Measurements from ENCODE around the gene BUB3. TPM values are rescaled to one million over a fixed set of nuclear protein-coding genes. Genes with fewer than 3 reads are reported as not detected.
A peak's percentile ranks its signal among the peaks of the same experiment; 100 is the strongest.

Gene BUB3
- 10 to 100 TPM in 11 of 12 donors, not detected in 1; 17.7 to 75.3 (median 64.9) TPM for polyA plus RNA-seq (ENCODE audit: insufficient read length in 12 of 12)
- long read RNA-seq, donor 1, full-length matches to known transcripts: 34 of 89 reads
- long read RNA-seq, donor 1, partial matches to known transcripts: 55 of 89 reads
- long read RNA-seq, donor 1, other reads (novel, unspliced or antisense): 0 of 89 reads
- long read RNA-seq, donor 2, full-length matches to known transcripts: 22 of 22 reads
- long read RNA-seq, donor 2, partial matches to known transcripts: 0 of 22 reads
- long read RNA-seq, donor 2, other reads (novel, unspliced or antisense): 0 of 22 reads
- long read RNA-seq, donor 3, full-length matches to known transcripts: 12 of 12 reads
- long read RNA-seq, donor 3, partial matches to known transcripts: 0 of 12 reads
- long read RNA-seq, donor 3, other reads (novel, unspliced or antisense): 0 of 12 reads
- long read RNA-seq, donor 4, full-length matches to known transcripts: 6 of 11 reads
- long read RNA-seq, donor 4, partial matches to known transcripts: 5 of 11 reads
- long read RNA-seq, donor 4, other reads (novel, unspliced or antisense): 0 of 11 reads
- long read RNA-seq, donor 5: 0 reads
- long read RNA-seq, donor 6, full-length matches to known transcripts: 11 of 11 reads
- long read RNA-seq, donor 6, partial matches to known transcripts: 0 of 11 reads
- long read RNA-seq, donor 6, other reads (novel, unspliced or antisense): 0 of 11 reads
- long read RNA-seq, donor 7, full-length matches to known transcripts: 7 of 19 reads
- long read RNA-seq, donor 7, partial matches to known transcripts: 12 of 19 reads
- long read RNA-seq, donor 7, other reads (novel, unspliced or antisense): 0 of 19 reads
- long read RNA-seq, donor 8, full-length matches to known transcripts: 21 of 62 reads
- long read RNA-seq, donor 8, partial matches to known transcripts: 41 of 62 reads
- long read RNA-seq, donor 8, other reads (novel, unspliced or antisense): 0 of 62 reads
- long read RNA-seq, donor 9, full-length matches to known transcripts: 10 of 42 reads
- long read RNA-seq, donor 9, partial matches to known transcripts: 32 of 42 reads
- long read RNA-seq, donor 9, other reads (novel, unspliced or antisense): 0 of 42 reads
- long read RNA-seq, donor 10, full-length matches to known transcripts: 24 of 46 reads
- long read RNA-seq, donor 10, partial matches to known transcripts: 22 of 46 reads
- long read RNA-seq, donor 10, other reads (novel, unspliced or antisense): 0 of 46 reads
- long read RNA-seq, donor 11, full-length matches to known transcripts: 28 of 74 reads
- long read RNA-seq, donor 11, partial matches to known transcripts: 46 of 74 reads
- long read RNA-seq, donor 11, other reads (novel, unspliced or antisense): 0 of 74 reads

GRCh38 chr10:123154092-123154710 is at the start of gene BUB3:
BUB3 (plus strand) TSS chr10:123154402; CDS start chr10:123154918, 516 bp downstream.
- DNase-seq: peak; percentile 99

GRCh38 chr10:123109466-123109865 is 44.7 kb upstream of the BUB3 start:
- no peak for DNase-seq

- DNase-seq: no peak
These were observed 36.4 kb upstream of the BUB3 start for GRCh38 chr10:123117644-123118417.

GRCh38 chr10:123119081-123119480 is 35.1 kb upstream of the BUB3 start:
- no peak for DNase-seq

GRCh38 chr10:123126246-123126645 is 28.0 kb upstream of the BUB3 start:
- no peak for DNase-seq

- DNase-seq: no peak
These were observed 24.5 kb upstream of the BUB3 start for GRCh38 chr10:123129618-123130271.

GRCh38 chr10:123132576-123133477 is 21.4 kb upstream of the BUB3 start:
- peak; percentile 91 for DNase-seq

GRCh38 chr10:123133541-123134342 is 20.5 kb upstream of the BUB3 start:
- DNase-seq: no peak

GRCh38 chr10:123134343-123134914 is 19.8 kb upstream of the BUB3 start:
- no peak for DNase-seq

- no peak for DNase-seq
These were observed 19.2 kb upstream of the BUB3 start for GRCh38 chr10:123134915-123135414.

- no peak for DNase-seq
These were observed 18.6 kb upstream of the BUB3 start, which contains the start of gene HMX3 for GRCh38 chr10:123135415-123136141. HMX3 (plus strand) TSS chr10:123135970; CDS start chr10:123136051, 81 bp downstream.

GRCh38 chr10:123136221-123136805 is 17.9 kb upstream of the BUB3 start:
- no peak for DNase-seq

GRCh38 chr10:123136806-123137642 is 17.2 kb upstream of the BUB3 start:
- DNase-seq: no peak

- DNase-seq: no peak
These were observed 15.1 kb upstream of the BUB3 start for GRCh38 chr10:123139165-123139520.
